Peyer's patch (tissue), 4 donors: ENCODE results near the gene THAP9.

Experiments used
- CTCF ChIP-seq, 6 experiments: fragments of 450-650 bp in 4 of 6; fragments of 200-600 bp in 2 of 6; sonication (generic) in 1 of 6; IDR thresholded peaks; one replicate each; pipeline ENCODE4 v1.5.1; 2017 to 2019; ENCODE audit warnings: antibody characterized with exemption in 6 of 6, mild to moderate bottlenecking in 3 of 6, moderate library complexity in 1 of 6
- POLR2A ChIP-seq, 2 donors: fragments of 450-650 bp; IDR thresholded peaks; one replicate each; pipeline ENCODE4 v1.5.1; 2017; ENCODE audit warnings: antibody characterized with exemption in 2 of 2, mild to moderate bottlenecking in 2 of 2, moderate library complexity in 2 of 2

DNA sequence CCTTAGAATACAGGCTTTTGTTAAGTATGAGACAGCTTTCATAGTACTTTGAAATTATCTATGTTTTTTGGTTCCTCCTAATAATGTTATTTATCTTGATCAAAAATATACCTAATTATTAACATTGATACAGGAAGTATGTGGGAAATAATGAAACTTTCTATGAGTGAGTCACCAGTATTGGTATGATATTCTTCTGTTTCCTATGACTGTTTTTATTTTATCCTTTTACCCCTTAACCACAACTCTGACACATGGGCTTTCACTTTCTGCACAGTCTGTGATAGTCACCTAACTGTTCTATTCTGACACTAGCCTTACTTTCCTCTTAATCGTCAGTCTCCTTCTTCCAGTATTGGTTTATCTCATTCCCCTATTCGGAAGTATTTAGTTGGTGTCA lies 4.7 kb downstream of the THAP9 start:
- TF ChIP-seq CTCF (IDR thresholded peaks at IDR 0.05) = no peak
- no peak for TF ChIP-seq POLR2A (IDR thresholded peaks at IDR 0.05)
